NCI-H510A (cell line): ENCODE data around the gene XRCC5.

Experiments
- DNase-seq: peaks from one replicate; lab custom pipeline; 2025; lab: John Stamatoyannopoulos, UW

Gene XRCC5

DNA sequence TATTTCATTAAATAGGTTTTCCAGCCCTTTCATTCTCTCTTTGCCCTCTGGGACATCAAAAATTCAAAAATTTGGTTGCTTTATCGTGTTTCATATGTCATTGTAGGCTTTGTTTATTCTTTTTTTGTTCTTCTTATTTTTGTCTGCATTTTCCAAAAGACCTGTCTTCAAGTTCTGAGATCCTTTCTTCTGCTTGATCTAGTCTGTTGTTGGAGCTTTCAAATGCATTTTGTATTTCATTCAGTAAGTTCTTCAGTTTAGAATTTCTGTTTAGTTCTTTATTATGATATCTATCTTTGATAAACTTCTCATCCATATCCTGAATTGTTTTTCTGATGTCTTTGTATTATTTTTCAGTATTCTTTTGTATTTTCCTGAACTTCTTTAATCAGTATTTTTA is 123.6 kb downstream of the XRCC5 start:
- DNase-seq, result no peak

GRCh38 chr2:216233281-216233995 is 124.3 kb downstream of the XRCC5 start:
- DNase-seq, result no peak

GRCh38 chr2:216234106-216234505 is 125.0 kb downstream of the XRCC5 start:
- no peak for DNase-seq

GRCh38 chr2:216235462-216235861 is 126.3 kb downstream of the XRCC5 start:
- peak; percentile 6 for DNase-seq

DNA sequence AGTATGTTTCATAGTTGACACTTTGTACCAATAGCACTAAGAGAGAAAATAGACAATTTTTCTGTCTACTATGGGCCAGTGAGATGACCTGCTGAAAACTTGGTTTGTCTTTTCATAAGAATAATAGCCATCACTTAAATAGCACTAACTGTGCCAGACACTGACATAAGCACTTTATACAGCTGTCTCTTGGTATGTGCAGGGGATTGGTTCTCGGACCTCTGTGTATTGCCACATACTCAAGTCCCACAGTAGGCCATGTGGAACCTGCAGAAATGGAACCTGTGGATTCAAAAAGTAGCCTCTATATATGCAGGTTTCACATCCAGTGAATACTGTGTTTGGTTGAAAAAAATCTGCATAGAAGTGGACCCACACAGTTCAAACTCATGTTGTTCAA is 126.7 kb downstream of the XRCC5 start:
- no peak for DNase-seq

DNA sequence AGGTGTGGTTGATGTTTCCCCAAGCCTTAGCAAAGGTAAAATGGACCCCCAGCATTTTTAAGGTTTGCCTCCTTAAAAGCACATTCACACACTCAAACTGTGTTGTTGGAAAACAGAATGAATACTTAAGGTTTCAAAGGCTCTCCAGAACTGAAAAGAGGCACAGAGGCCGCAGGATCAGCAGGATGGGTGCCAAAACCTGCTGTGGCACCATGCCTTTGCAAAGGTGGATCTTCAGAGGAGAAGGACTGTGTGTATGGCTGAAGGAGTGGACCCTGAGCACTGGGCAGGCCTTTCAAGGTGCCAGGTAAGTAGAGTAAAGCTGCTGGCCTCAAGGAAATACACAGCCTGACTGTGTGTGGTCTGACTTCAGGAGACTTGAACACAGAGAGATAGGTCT is 127.3 kb downstream of the XRCC5 start:
- DNase-seq, result no peak

DNA sequence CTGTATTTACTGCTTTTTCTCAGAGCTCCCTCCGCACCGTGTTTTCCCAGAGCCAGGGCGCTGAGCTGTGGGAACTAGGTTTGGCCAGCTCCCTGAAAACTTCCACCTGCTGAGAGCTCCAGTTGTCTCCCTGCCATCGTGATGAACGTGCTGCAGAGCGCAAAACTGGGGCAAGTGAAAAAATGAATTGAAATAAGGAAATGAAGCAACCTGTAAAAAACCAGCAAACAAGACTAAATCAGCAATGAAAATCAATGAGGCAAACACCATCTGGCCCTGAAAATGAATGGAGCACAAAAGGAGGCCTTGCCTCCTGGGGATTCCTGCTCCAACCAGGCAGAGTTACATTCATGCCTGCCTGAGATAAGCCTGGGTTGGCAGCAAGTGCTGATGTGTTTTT is 133.2 kb downstream of the XRCC5 start:
- no peak for DNase-seq

DNA sequence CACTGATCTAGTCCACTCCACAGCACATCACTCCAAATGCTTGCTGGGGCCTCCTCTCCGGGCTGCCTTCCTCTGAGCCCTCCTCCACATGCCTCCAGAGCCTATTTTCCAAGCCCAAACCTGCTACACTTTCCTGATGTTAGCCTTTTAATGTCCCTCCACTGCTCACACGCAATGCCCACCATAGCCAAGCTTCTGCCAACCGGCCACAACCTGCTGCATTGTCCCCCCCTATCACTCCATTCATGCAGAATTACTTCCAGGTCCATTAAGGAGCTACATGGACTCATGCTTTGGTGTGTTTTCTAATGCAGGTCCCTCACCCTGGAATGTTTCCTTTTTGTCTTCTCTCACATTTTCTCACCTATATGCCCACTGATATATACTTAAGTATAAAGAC is 133.9 kb downstream of the XRCC5 start:
- DNase-seq, result no peak

DNA sequence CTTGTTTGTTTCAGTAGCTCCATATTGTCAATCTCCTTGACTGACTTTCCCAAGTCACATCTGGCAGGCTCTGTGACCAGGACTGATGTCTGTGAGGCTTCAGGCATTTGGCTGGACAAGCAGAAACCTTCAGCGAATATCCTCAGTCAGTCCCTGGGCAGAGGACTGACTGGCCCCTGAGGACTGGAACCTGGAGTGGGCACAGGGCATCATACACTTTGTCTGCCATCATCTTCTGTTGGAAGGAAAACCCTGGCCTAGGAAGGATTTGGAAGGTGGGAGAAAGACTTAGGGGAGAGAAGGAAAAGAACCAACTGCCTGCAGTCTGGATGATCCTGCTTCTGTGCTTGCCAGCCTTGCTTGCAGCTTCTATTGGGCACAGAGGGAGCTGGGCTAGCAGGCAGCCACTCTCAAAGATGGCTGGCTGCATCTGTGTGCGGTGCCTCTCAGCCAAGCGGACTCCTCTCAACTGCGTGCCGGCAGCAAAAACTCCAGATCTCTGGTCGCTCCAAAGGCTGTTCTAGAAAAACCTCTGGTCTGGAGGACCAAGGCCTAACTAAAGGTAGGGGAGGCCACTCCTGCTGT is 136.3 kb downstream of the XRCC5 start:
- no peak for DNase-seq

GRCh38 chr2:216246766-216247165 is 137.6 kb downstream of the XRCC5 start:
- DNase-seq, result no peak
